Common myeloid progenitor, CD34-positive (primary cell): ENCODE measurements around the gene AMN1.
"Not testable (repeated sequence)": the region's sequence is repeated elsewhere in the genome, so short reads cannot be mapped to it uniquely, and the experiment has no call there.

Experiments used
- CTCF ChIA-PET: fragments of 350-600 bp; sonication (Branson Sonifier 250); formaldehyde crosslinking; loops from one replicate; lab custom pipeline; 2021; ENCODE audit warnings: antibody characterized with exemption; lab: Charles Lee
- POLR2A ChIA-PET: fragments of 350-600 bp; sonication (Branson Sonifier 250); formaldehyde crosslinking; loops from one replicate; lab custom pipeline; 2021; ENCODE audit warnings: antibody characterized with exemption; lab: Charles Lee
- DNase-seq, 3 donors: peaks; one replicate each; pipeline versions ENCODE4 v3.0.0 to v3.0.0-alpha.2; 2013
- H3K27ac ChIP-seq, 2 experiments: 1 replicate in 1 of 2; 2 replicates in 1 of 2; pipeline ENCODE4 v1.7.0; 2013; ENCODE audit warnings: inconsistent platforms in 2 of 2, low read length in 2 of 2, mild to moderate bottlenecking in 2 of 2, low read depth in 1 of 2, moderate library complexity in 1 of 2; ENCODE audit not compliant: severe bottlenecking in 2 of 2, insufficient read depth in 1 of 2, poor library complexity in 1 of 2
- H3K27me3 ChIP-seq, 5 experiments: replicated peaks in 2 of 5; 1 replicate in 3 of 5; 2 replicates in 2 of 5; pipeline versions ENCODE4 v1.6.1 to v1.7.0; 2013; ENCODE audit warnings: low read length in 4 of 5, mild to moderate bottlenecking in 2 of 5, moderate library complexity in 2 of 5, inconsistent platforms in 1 of 5; ENCODE audit not compliant: insufficient read depth in 5 of 5, control insufficient read depth in 4 of 5
- H3K36me3 ChIP-seq, 4 experiments: 1 replicate in 2 of 4; 2 replicates in 2 of 4; pipeline versions ENCODE4 v1.6.1 to v1.7.0; 2013; ENCODE audit warnings: low read length in 3 of 4, control low read depth in 1 of 4, mild to moderate bottlenecking in 1 of 4; ENCODE audit not compliant: control insufficient read depth in 4 of 4, insufficient read depth in 4 of 4
- H3K4me1 ChIP-seq, 4 experiments: 1 replicate in 3 of 4; 2 replicates in 1 of 4; pipeline versions ENCODE4 v1.6.1 to v1.7.1; 2013; ENCODE audit warnings: low read length in 3 of 4, mild to moderate bottlenecking in 3 of 4, control low read depth in 1 of 4, inconsistent platforms in 1 of 4, moderate library complexity in 1 of 4; ENCODE audit not compliant: control insufficient read depth in 4 of 4, insufficient read depth in 4 of 4; ENCODE audit errors: control extremely low read depth in 1 of 4
- H3K4me3 ChIP-seq, 7 experiments: 1 replicate in 4 of 7; 2 replicates in 3 of 7; pipeline versions ENCODE4 v1.5.1 to v1.7.0; 2013; ENCODE audit warnings: mild to moderate bottlenecking in 7 of 7, low read length in 6 of 7, moderate library complexity in 6 of 7, inconsistent platforms in 2 of 7, low read depth in 2 of 7, control low read depth in 1 of 7; ENCODE audit not compliant: insufficient read depth in 4 of 7, control insufficient read depth in 1 of 7; ENCODE audit errors: extremely low read depth in 1 of 7
- H3K9me3 ChIP-seq, 5 experiments: 1 replicate in 4 of 5; 2 replicates in 1 of 5; pipeline versions ENCODE4 v1.6.1 to v1.7.1; 2013; ENCODE audit warnings: low read length in 4 of 5, mild to moderate bottlenecking in 2 of 5, inconsistent platforms in 1 of 5, low read depth in 1 of 5, moderate library complexity in 1 of 5; ENCODE audit not compliant: control insufficient read depth in 4 of 5, insufficient read depth in 2 of 5; ENCODE audit errors: control extremely low read depth in 1 of 5
- WGBS: methylation state at CpG from one replicate; pipeline ENCODE4 v1.1.5; 2013; ENCODE audit not compliant: insufficient coverage; 5-methylcytosine and 5-hydroxymethylcytosine counted together

The AMN1 gene

DNA sequence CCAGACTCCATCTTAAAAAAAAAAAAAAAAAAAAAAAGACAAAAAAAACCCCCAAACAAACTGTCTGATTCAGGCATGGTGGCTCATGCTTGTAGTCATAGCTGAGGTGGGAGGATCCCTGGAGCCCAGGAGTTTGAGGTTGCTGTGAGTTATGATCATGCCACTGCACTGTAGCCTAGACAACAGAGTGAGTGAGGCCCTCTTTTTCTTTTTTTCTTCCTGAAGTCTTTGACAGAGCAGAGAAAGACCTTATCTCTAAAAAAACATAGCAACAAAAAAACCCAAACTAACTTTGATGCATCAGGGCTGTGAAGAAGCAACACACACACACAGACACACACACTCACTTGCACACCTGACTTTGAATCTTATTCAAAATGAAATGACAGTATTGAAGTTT is 7.7 kb upstream of the AMN1 start:
- peaks cover 0 to 32% (median 21%) of the 10 kb centered on the region in 4 experiments for H3K4me1 ChIP-seq
- peak; percentile 84 to 98 (median 96) for DNase-seq
- H3K4me3 ChIP-seq: peak overlapping the region in 1 of 7 experiments; percentile 6
- ChIA-PET CTCF (no interaction called here), POLR2A (no interaction called here)
- no peaks in the 10 kb centered on the region for H3K36me3 ChIP-seq
- H3K27me3 ChIP-seq: no peaks in the 10 kb centered on the region
- peaks cover 0 to 2% (median 0%) of the 10 kb centered on the region in 5 experiments for H3K9me3 ChIP-seq
- H3K27ac ChIP-seq: peak overlapping the region in 1 of 2 experiments; percentile 44

DNA sequence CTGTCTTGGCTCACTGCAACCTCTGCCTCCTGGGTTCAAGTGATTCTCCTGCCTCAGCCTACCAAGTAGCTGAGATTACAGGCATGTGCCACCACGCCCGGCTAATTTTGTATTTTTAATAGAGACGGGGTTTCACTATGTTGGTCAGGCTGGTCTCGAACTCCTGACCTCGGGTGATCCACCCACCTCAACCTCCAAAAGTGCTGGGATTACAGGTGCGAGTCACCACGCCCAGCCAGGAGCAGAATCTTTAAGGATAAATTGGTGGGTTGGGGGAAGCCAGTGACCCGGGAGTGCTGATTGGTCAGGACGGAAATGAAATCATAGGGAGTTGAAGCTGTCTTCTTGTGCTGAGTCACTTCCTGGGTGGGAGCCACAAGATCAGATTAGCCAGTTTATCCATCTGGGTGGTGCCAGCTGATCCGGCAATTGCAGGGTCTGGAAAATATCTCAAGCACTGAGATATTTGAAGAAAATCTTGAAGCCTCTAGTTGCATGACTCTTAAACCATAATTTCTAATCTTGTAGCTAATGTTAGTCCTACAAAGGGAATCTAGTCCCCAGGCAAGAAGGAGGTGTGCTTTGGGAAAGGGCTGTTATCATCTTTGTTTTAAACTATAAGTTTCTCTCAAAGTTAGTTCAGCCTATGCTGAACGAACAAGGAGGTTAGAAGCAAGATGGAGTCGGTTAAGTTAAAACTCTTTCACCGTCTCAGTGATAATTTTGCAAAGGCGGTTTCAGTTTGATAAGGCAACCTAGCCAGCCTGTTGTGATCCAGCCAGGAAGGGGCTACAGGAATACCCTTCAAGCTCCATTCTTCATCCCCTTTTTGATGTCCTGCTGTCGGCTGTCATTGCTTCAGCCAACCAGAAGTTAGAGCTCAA is 5.0 kb upstream of the AMN1 start:
- DNase-seq, H3K4me3 ChIP-seq, H3K27me3 ChIP-seq, H3K27ac ChIP-seq, H3K36me3 ChIP-seq: not testable (repeated sequence)
- Histone ChIP-seq H3K9me3 (peaks cover 0 to 15% (median 0%) of the 10 kb centered on the region in 5 experiments), H3K4me1 (peaks cover 7 to 36% (median 25%) of the 10 kb centered on the region in 4 experiments)
- CTCF ChIA-PET: interaction anchor here (1.3 to 1.5 kb wide), 2 partner anchors 17 to 45 kb away, joined by 3 to 4 read pairs; no protein-coding TSS in a partner anchor
- WGBS: 92% methylated on average over 9 of the region's 15 CpGs
- POLR2A ChIA-PET: interaction anchor here (0.8 kb wide), 1 partner anchor 225 kb away, joined by 3 read pairs; the partner anchor contains the start of gene RESF1

DNA sequence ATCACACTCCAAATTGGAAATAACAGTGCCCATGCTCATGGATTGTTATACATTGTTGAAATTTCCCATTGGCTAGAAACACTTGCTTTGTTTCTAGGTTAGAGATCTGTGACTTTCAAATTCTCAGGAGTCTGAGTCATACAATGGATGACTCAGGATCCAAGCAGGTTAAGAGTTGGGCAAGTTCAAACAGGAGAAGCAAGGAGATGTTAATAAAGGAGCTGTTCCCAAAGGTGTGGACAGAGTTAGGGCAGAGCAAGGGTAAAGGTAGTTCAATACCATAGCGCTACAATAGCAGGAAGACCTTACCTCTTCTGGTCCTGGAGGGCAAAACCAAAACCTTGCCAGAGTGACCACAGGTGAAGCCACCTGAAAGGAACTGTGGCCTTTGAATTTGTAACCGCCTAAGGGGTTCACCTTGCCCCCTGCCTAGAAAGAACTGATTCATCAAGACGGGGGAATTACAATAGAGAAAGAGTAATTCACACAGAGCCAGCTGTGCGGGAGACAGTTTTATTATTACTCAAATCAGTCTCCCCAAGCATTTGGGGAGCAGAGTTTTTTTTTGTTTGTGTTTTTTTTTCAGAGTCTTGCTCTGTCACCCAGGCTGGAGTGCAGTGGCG is 4.2 kb upstream of the AMN1 start:
- Histone ChIP-seq H3K27me3 (no peaks in the 10 kb centered on the region), H3K4me1 (peaks cover 9 to 39% (median 26%) of the 10 kb centered on the region in 4 experiments), H3K4me3 (no peak overlapping the region), H3K27ac (no peak overlapping the region), H3K9me3 (peaks cover 0 to 15% (median 0%) of the 10 kb centered on the region in 5 experiments), H3K36me3 (no peaks in the 10 kb centered on the region)
- peak in 2 of 3 donors; percentile 73 to 80 for DNase-seq
- CTCF ChIA-PET: interaction anchor here (0.8 to 1.3 kb wide), 2 partner anchors 17 to 44 kb away, joined by 3 to 4 read pairs; no protein-coding TSS in a partner anchor
- 96% methylated on average over 5 of the region's 5 CpGs for WGBS
- POLR2A ChIA-PET: interaction anchor here (0.8 kb wide), 1 partner anchor 226 kb away, joined by 3 read pairs; the partner anchor contains the start of gene RESF1

DNA sequence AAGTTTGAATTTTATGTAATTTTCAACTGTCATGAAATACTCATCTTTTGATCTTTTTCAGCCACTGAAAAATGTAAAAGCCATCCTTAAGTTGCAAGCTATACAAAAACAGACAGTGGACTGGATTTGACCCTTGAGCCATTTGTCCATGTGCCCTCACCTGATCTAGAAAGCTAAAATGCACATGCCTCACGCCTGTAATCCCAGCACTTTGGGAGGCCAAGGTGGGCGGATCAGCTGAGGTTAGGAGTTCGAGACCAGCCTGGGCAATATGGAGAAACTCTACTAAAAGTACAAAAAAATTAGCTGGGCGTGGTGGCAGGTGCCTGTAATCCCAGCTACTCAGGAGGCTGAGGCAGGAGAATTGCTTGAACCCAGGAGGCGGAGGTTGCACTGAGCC is 2.4 kb upstream of the AMN1 start:
- H3K27ac ChIP-seq, DNase-seq, H3K36me3 ChIP-seq, H3K27me3 ChIP-seq, CTCF ChIA-PET, POLR2A ChIA-PET: not testable (repeated sequence)
- H3K9me3 ChIP-seq: peaks cover 0 to 15% (median 0%) of the 10 kb centered on the region in 5 experiments
- peak overlapping the region in 1 of 7 experiments; percentile 2 for H3K4me3 ChIP-seq
- WGBS: 100% methylated on average over 3 of the region's 5 CpGs
- H3K4me1 ChIP-seq: peaks cover 11 to 39% (median 26%) of the 10 kb centered on the region in 4 experiments

DNA sequence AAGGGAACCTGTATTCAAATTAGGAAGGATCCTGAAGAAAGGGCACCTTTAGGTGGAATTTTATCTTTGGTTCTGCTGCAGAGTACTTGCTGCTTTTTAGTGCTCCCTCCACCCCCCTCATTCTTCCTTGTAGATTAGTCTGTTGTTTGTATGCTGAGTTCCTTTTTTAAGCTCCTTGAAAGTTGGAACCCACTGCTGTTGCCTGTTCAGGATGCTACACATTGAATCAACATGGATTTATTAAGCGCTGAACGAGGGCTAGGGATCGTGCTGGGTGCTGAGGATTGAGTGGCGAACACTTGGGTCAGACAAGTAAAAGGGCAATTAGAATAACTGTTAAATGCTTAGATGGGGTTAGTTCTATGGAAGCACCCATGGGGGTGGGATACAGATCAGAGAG is 884 bp upstream of the AMN1 start:
- ChIA-PET CTCF (interaction anchor here (1.9 to 3.1 kb wide), 2 partner anchors 15 to 48 kb away, joined by 6 to 13 read pairs; no protein-coding TSS in a partner anchor), POLR2A (interaction anchor here (1.0 to 1.1 kb wide), 2 partner anchors 10 to 145 kb away, joined by 3 to 4 read pairs; no protein-coding TSS in a partner anchor)
- Histone ChIP-seq H3K27ac (peak overlapping the region; percentile 50 to 92), H3K27me3 (no peaks in the 10 kb centered on the region), H3K9me3 (peaks cover 0 to 15% (median 0%) of the 10 kb centered on the region in 5 experiments), H3K4me3 (peak overlapping the region; percentile 14 to 98 (median 80)), H3K36me3 (no peaks in the 10 kb centered on the region), H3K4me1 (peaks cover 17 to 40% (median 26%) of the 10 kb centered on the region in 4 experiments)
- peak in 1 of 3 donors; percentile 54 for DNase-seq
- WGBS: 85% methylated on average over 4 of the region's 4 CpGs

DNA sequence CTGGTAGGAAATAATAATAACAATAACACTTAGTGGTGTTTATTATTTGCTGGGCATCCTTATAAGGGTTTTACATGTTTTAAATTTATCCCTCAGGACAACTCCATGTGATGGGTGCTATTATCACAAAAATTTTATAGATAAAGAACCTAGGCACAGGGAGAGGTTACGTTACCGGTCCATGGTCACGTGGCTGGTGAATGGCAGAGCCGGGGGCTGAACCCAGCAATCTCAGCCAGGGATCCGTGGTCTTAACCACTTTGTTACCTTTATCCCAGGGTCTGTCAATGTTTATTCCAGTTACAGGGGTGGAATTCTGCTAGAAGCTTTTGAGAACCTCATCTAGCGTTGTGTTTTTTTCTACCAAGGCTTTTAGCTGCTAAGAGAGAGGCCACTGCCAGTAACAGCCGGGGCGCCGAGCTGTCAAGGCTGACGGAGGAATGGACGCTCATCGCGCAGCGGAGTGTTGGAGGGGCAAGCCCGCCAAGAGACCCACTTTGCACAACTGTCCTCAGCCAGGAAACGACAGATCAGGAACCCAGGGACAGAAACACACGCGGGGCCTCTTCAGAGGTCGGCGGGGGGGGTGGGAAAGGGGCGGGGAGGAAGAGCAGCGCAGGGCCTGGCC is 418 bp downstream of the AMN1 start:
- CTCF ChIA-PET: interaction anchor here (0.7 to 3.1 kb wide), 6 partner anchors 10 to 539 kb away, joined by 3 to 13 read pairs (median 3); no protein-coding TSS in a partner anchor
- peak overlapping the region; percentile 43 to 98 (median 80) for H3K4me3 ChIP-seq
- H3K9me3 ChIP-seq: peaks cover 0 to 18% (median 0%) of the 10 kb centered on the region in 5 experiments
- peak overlapping the region; percentile 82 to 92 for H3K27ac ChIP-seq
- DNase-seq: no peak
- no peaks in the 10 kb centered on the region for H3K36me3 ChIP-seq
- POLR2A ChIA-PET: interaction anchor here (1.0 to 1.3 kb wide), 2 partner anchors 13 to 147 kb away, joined by 3 to 5 read pairs; no protein-coding TSS in a partner anchor
- no peaks in the 10 kb centered on the region for H3K27me3 ChIP-seq
- peaks cover 19 to 47% (median 30%) of the 10 kb centered on the region in 4 experiments for H3K4me1 ChIP-seq
- 0% methylated on average over 16 of the region's 22 CpGs for WGBS
